Erythroblast (primary cell): ENCODE results near the gene LTB.

Experiments
- GATA1 ChIP-seq: IDR thresholded peaks from 2 replicates; pipeline ENCODE4 v1.6.1; 2011; ENCODE audit warnings: low read depth, mild to moderate bottlenecking, control low read depth, low read length, moderate library complexity
- POLR2A ChIP-seq: IDR thresholded peaks from 2 replicates; pipeline ENCODE4 v1.6.1; 2011; ENCODE audit warnings: mild to moderate bottlenecking, low read length

DNA sequence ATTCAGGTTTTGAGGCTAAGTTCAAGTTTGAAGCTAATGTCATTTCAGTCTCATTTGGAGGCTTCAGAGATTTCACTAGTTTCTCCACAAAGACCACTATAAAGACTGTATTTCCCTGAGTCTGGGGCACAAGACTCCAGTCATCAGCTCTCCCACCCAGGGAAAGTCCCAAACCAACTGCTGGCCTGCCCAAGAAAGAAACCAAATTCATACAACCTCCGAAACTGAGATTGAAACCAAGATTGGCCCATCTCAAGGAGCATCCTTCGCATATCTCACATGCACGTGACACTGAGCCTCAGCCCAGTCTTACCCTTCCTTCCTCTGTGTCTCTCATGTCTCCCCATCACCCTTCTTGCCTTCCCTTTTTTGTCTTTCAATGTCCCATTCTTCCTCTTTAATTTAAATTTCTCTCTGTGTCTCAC is 13.7 kb downstream of the LTB start:
- no peak for TF ChIP-seq POLR2A
- no peak for TF ChIP-seq GATA1
